B cell (primary cell): ENCODE results near the gene MLH1.

ENCODE experiments used
- EZH2 ChIP-seq: IDR thresholded peaks from 2 replicates; pipeline ENCODE4 v1.6.1; 2012; ENCODE audit warnings: borderline replicate concordance, low read depth, mild to moderate bottlenecking, moderate library complexity, low read length; ENCODE audit not compliant: insufficient read depth, poor library complexity, severe bottlenecking
- TF ChIP-seq, protein P1 (sequence below): fragments of 200-600 bp; IDR thresholded peaks from one replicate; pipeline ENCODE4 v1.8.0; 2022; ENCODE audit warnings: antibody characterized with exemption, mild to moderate bottlenecking

DNA sequence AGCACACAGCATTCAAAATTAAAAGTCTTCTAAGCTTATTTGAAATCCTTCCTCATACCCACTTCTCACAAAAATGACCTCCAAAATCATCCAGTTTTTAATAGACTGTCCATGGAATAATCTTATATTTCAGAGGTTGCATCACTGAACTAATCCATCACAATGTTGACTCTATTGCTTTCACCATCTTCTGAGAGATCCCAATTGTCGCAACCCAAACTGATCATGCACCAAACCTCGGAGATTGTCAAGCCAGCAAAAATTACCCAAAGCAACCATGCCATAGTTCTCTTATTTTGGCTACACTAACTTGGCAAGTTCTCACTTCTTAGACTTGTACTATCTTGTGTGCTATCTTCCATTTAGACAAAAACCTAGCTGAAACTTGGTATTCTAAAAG lies 105.6 kb downstream of the MLH1 start:
- TF ChIP-seq, protein P1, sequence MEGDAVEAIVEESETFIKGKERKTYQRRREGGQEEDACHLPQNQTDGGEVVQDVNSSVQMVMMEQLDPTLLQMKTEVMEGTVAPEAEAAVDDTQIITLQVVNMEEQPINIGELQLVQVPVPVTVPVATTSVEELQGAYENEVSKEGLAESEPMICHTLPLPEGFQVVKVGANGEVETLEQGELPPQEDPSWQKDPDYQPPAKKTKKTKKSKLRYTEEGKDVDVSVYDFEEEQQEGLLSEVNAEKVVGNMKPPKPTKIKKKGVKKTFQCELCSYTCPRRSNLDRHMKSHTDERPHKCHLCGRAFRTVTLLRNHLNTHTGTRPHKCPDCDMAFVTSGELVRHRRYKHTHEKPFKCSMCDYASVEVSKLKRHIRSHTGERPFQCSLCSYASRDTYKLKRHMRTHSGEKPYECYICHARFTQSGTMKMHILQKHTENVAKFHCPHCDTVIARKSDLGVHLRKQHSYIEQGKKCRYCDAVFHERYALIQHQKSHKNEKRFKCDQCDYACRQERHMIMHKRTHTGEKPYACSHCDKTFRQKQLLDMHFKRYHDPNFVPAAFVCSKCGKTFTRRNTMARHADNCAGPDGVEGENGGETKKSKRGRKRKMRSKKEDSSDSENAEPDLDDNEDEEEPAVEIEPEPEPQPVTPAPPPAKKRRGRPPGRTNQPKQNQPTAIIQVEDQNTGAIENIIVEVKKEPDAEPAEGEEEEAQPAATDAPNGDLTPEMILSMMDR = no peak
- no peak for TF ChIP-seq EZH2
